ENCODE measurements around the gene ZNF793.

Gene ZNF793

DNA sequence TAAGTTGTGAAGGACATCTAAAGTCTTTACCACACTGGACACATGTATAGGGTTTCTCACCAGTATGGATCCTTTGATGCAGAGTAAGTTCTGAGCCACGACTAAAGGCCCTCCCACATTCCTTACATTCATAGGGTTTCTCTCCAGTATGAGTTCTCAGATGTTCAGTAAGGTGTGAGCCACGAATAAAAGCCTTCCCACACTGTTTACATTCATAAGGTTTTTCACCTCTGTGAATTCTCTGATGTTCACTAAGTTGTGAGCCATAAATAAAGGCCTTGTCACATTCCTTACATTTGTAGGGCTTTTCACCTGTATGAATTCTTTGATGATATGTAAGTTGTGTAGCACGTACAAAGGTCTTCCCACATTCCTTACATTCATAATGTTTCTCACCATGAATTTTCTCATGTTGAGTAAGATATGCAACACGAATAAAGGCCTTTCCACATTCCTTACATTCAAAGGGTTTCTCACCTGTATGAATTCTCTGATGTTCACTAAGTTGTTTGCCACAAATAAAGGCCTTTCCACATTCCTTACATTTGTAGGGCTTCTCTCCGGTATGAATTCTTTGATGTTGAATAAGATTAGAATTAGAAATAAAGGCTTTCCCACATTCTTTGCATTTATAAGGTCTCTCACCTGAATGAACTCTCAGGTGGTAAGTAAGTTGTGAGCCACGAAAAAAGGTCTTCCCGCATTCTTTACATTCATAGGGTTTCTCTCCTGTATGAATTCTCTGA lies 58.1 kb downstream of the ZNF793 start:
- DNase-seq (ENCODE audit: extremely low read depth in 1 of 2, low read depth in 1 of 2), result no peak

DNA sequence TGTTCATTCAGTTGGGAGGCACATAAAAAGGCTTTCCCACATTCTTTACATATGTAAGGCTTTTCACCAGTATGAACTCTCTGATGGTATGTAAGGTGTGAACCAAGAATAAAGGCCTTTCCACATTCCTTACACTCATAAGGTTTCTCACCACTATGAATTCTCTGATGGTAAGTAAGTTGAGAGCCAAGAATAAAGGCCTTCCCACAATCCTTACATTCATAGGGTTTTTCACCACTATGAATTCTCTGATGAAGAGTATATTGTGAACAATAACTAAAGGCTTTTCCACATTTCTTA lies 58.6 kb downstream of the ZNF793 start:
- no peak for DNase-seq (ENCODE audit: extremely low read depth in 1 of 2, low read depth in 1 of 2)

DNA sequence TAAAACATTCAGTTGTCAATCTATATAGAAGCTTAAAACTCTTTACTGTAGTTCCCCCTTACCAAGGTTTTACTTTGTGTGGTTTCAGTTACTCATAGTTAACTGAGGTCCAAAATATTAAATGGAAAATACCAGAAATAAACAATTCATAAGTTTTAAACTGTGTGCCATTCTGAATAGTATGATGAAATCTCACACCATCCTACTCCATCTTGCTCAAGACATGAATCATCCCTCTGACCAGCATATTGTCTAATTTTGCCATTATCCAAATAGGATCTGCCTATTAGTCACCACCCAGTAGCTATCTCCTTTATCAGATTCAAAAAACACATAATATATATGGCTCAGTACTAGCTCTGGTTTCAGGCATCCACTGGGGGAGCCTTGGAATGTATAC lies 65.5 kb downstream of the ZNF793 start:
- DNase-seq (ENCODE audit: extremely low read depth in 1 of 2, low read depth in 1 of 2), result no peak

DNA sequence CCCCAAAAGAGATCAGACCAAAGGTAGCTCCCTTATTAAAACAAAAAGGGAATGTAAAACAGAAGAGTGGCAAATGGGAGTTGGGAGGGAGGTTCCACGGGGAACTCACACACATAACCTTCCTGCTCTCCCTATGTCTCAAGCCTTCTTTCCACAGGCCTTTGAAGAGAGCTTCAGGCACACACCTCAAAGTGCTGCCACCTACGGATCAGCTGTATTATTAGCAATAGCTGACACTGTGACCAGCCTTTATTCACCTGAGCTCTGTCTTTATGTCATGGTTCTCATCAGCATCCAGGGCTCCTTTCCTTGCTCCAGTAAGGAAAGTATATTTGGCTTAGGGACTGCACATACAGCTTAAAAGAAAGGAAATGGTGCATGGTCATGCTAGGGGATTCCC lies 76.6 kb downstream of the ZNF793 start:
- no peak for DNase-seq (ENCODE audit: extremely low read depth in 1 of 2, low read depth in 1 of 2)

Measured in activated CD8-positive, alpha-beta memory T cell treated with anti-CD3 and anti-CD28 coated beads for 1 hour (primary cell).